Islet precursor cell (in vitro differentiated cells): ENCODE measurements around the gene DPP3.
A peak's percentile ranks its signal among the peaks of the same experiment; 100 is the strongest.

Experiments
- DNase-seq: peaks from one replicate; pipeline ENCODE4 v3.0.0-alpha.2; 2018

The DPP3 gene

GRCh38 chr11:66465373-66466224, 14.6 kb upstream of the DPP3 start:
- DNase-seq, result no peak

- DNase-seq, result peak; percentile 96
Measured at GRCh38 chr11:66466225-66467033, 13.8 kb upstream of the DPP3 start, which contains the start of gene PELI3. TSS of gene PELI3 (plus strand) at chr11:66466905. CDS start at chr11:66468129, 1,224 bp downstream.

DNA sequence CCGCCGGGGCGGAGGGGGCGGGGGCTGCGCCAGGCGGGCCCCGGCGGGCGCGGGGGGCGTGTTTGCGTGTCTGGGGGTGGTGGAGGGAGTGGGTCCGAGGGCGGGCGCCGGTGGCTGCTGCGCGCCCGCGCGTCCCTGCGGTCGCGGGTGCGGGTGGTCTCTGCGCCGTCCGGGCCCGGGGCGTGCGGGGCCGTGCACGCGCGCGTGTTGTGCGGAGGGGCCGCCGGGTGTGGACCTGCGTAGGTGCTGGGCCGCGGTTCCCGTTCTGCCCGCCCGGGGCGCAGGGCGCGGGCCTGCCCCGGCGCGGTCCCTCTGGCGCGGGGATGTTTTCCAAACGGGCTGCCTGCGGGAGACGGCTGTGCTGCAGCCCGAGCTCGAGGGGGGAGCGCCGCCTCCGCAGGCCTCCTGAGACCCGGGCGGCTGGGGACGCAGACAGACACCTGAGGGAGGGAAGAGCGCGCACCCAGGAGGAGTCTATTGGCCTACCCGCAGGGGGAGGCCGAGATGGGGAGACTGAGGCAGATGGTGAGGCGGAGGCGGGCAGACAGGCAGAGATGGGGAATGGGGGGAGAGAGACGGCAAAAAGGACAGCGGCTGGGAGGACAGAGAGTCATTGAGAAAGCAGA, 13.1 kb upstream of the DPP3 start:
- peak; percentile 68 for DNase-seq

DNA sequence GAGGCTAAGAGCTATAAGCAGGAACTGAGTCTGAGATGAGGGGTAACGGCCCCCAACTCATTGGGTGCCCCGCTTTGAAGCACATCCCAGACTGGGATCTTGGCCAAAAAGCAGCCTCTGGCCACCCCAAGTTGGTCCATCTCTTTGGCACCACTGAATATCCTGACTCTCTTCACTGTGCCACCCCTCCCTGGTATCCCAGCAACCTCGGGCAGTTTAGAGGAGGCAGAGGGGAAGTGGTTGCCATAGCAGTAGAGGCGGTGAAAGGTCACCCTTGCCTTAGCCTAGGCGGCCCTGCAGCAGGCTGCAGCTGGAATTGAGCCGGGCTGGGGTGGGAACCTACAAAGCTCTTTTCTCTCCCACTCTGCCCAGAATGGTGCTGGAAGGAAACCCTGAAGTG, 12.5 kb upstream of the DPP3 start:
- DNase-seq, result no peak

- DNase-seq, result no peak
Measured at GRCh38 chr11:66468691-66469090, 11.5 kb upstream of the DPP3 start.

GRCh38 chr11:66469441-66469840, 10.8 kb upstream of the DPP3 start:
- DNase-seq, result no peak

- DNase-seq, result no peak
Measured at GRCh38 chr11:66470015-66470414, 10.2 kb upstream of the DPP3 start.

GRCh38 chr11:66471142-66471541, 9.1 kb upstream of the DPP3 start:
- DNase-seq, result no peak

GRCh38 chr11:66472054-66472453, 8.2 kb upstream of the DPP3 start:
- no peak for DNase-seq

DNA sequence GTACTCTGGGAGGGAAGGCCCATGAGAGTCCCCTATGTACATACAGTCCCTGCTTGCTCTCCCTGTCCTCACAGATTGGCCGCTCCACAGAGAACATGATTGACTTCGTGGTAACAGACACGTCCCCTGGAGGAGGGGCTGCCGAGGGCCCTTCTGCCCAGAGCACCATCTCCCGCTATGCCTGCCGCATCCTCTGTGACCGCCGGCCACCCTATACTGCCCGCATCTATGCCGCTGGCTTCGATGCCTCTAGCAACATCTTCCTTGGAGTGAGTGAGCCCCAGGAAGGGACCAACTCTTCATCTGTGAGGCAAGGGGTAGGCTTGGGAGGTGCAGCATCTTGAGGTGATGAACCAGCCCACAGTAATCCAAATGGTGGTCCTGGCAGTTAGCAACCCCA, 7.1 kb upstream of the DPP3 start:
- DNase-seq, result no peak

DNA sequence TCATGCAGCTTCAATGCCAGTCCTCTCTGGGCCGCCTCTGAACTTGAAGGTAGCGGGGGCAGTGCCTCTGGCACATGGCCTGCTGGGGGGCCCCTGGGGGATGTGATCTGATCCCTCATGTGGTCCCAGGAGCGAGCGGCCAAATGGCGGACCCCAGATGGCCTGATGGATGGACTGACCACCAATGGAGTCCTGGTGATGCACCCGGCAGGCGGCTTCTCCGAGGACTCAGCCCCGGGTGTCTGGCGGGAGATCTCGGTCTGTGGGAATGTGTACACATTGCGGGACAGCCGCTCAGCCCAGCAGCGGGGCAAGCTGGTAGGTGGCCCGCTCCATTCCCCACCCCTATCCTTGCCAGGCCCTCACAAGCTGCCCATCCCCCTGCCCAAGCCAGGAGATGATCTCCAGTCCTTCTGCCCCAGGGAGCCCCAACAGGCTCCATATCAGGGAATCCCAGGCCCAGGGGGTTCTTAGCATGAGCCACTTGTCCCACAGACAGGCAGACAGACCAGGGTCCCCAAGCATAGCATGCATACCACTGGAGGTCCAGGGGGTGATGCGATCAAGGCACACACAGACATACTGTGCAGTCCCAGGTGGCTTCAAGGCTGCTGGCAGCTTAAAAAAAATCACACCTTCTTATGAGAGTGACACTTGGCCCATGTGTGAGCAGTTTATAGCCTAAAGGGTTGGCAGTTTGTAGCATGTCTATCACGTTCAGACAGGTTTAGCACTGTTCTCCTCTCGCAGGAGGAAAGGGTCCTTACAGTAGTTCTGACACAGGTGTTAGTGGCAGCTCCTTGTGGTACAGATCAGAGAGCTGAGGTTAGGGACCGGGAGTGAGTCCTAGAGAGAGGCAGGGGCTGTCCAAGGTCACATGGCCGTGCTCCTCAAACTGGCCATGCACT, 6.4 kb upstream of the DPP3 start:
- DNase-seq, result no peak

GRCh38 chr11:66475349-66476172, 4.7 kb upstream of the DPP3 start:
- DNase-seq, result no peak

GRCh38 chr11:66476173-66476840, 3.9 kb upstream of the DPP3 start:
- no peak for DNase-seq

DNA sequence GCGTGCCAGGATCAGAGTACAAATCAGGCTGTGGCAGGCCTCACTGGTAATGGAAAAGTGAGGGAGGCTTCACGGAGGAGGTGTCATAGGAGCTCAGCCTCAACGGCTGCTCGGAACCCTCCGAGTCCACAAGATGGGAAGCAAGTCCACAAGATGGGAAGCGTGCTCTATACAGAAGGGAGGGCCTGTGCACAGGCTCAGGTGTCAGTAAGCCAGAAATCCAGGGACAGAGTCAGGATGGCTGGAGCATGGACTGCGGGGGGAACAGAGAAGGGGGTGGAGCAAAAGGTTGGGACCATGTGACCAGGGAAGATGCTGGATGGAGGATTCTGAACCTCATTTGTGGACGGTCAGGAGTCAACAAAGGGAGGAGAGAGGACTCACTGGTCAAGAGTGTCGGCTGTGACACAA, 3.4 kb upstream of the DPP3 start:
- DNase-seq, result no peak

GRCh38 chr11:66477263-66478201, 2.7 kb upstream of the DPP3 start:
- no peak for DNase-seq

DNA sequence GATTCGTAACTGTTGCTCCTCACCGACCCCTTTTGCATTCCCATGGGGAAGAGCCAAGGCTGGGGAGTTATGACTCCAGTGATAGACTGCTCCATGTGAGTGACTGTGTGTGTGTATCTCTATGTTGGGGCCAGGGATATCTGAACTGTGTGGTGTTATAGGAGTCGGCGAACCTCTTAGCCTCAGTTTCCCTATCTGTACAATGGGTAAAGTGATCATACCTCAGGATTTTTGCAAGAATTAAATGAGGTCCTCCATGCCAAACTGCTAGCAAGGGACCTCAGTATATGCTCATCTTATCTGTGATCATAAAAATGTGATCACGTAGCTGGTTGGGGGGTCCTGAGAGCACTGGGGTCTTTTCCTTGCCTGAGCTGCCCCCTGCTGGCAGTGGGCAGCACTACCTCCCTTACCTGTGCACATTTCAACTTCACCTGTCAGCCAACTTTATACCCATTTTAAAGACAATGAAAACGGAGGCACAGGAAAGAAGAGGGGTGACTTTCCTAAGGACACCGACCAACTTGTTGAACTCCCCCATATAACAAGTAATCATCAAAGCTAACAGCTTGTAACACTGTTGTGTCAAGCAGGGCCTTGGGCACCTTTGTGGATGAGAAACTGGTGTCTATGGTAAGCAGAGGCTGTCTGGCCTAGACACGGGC, 1.4 kb upstream of the DPP3 start:
- DNase-seq, result no peak

- peak; percentile 69 for DNase-seq
Measured at GRCh38 chr11:66479394-66480116, 679 bp upstream of the DPP3 start.

GRCh38 chr11:66484806-66485380, 4.7 kb downstream of the DPP3 start:
- no peak for DNase-seq
